C4-2B (cell line): ENCODE results near the gene ARGLU1.

Experiments
- CTCF ChIP-seq: fragments of 450-650 bp; conservative IDR thresholded peaks from 2 replicates; pipeline ENCODE4 v1.5.1; 2017; ENCODE audit warnings: mild to moderate bottlenecking
- ZFX ChIP-seq: fragments of 450-650 bp; IDR thresholded peaks from 2 replicates; pipeline ENCODE4 v1.6.1; 2017

- no peak for TF ChIP-seq CTCF
- TF ChIP-seq ZFX: no peak
Measured at GRCh38 chr13:106492588-106493475, 75.1 kb downstream of the ARGLU1 start.
